HCT116 (cell line): ENCODE results near the gene LRSAM1. TPM values are rescaled to one million over a fixed set of nuclear protein-coding genes. Genes with fewer than 3 reads are reported as not detected.

ENCODE experiments used
- ATAC-seq: fragments of 200-7000 bp; cut with Tn5 transposase; 2 replicates; pipeline ENCODE4 v1.9.1; 2020; ENCODE audit warnings: mild to moderate bottlenecking, moderate library complexity
- BruUV-seq: library from RNA; stranded (reverse); fragments of 400-500 nt; replicated peaks from 2 replicates; lab custom pipeline; 2021; lab: Mats Ljungman, UMichigan
- CTCF ChIA-PET: fragments of 300-600 bp; sonication (Branson Sonifier 250); formaldehyde crosslinking; loops from one replicate; lab custom pipeline; 2021; ENCODE audit warnings: antibody characterized with exemption; lab: Charles Lee
- POLR2A ChIA-PET: fragments of 300-600, 350-600 bp; sonication (Branson Sonifier 250); formaldehyde crosslinking; loops from one replicate; lab custom pipeline; 2021; ENCODE audit warnings: antibody characterized with exemption; lab: Charles Lee
- RAD21 ChIA-PET, 2 experiments: fragments of 300-600 bp; sonication (Branson Sonifier 250); formaldehyde crosslinking; loops; one replicate each; lab custom pipeline; 2023; ENCODE audit warnings: low total read pairs in 2 of 2; ENCODE audit not compliant: uncharacterized antibody in 2 of 2, unreplicated experiment in 2 of 2, low non-redundant PET in 1 of 2; lab: Charles Lee
- DNase-seq: peaks from one replicate; pipeline ENCODE4 v3.0.0-alpha.2; 2010; ENCODE audit warnings: low read depth, low spot score
- H2AFZ ChIP-seq: fragments of 200-600 bp; shearing (Covaris generic), sonication (generic); 2 replicates; pipeline ENCODE4 v1.6.1; 2017; ENCODE audit warnings: low read depth, mixed run types, mixed read lengths, antibody characterized with exemption, low read length; ENCODE audit not compliant: poor library complexity, severe bottlenecking
- H3K27ac ChIP-seq: 2 replicates; pipeline ENCODE4 v1.5.1; 2012; ENCODE audit warnings: low read depth, low read length
- H3K27me3 ChIP-seq: fragments of 200-600 bp; sonication (generic); 2 replicates; pipeline ENCODE4 v1.6.1; 2016; ENCODE audit warnings: mixed run types, low read length, mixed read lengths; ENCODE audit not compliant: insufficient read depth
- H3K36me3 ChIP-seq, 2 experiments: fragments of 200-500 bp in 1 of 2; fragments of 200-600 bp in 1 of 2; sonication (Bioruptor generic) in 1 of 2; sonication (generic) in 1 of 2; 2 replicates each; pipeline versions ENCODE4 v1.5.1 to v1.6.1; 2014 to 2016; ENCODE audit warnings: low read length in 2 of 2, inconsistent platforms in 1 of 2, mixed read lengths in 1 of 2, mixed run types in 1 of 2; ENCODE audit not compliant: insufficient read depth in 2 of 2, control insufficient read depth in 1 of 2
- H3K4me1 ChIP-seq, 2 experiments: fragments of 200-600 bp in 1 of 2; sonication (generic) in 1 of 2; 2 replicates each; pipeline versions ENCODE4 v1.5.1 to v1.6.1; 2012 to 2017; ENCODE audit warnings: low read length in 2 of 2, inconsistent platforms in 1 of 2, mild to moderate bottlenecking in 1 of 2, mixed read lengths in 1 of 2, mixed run types in 1 of 2, moderate library complexity in 1 of 2; ENCODE audit not compliant: insufficient read depth in 2 of 2, control insufficient read depth in 1 of 2
- H3K4me2 ChIP-seq: fragments of 200-600 bp; sonication (generic); 2 replicates; pipeline ENCODE4 v1.6.1; 2017; ENCODE audit warnings: mixed run types, low read length, mixed read lengths
- H3K4me3 ChIP-seq, 2 experiments: fragments of 200-600 bp in 1 of 2; sonication (generic) in 1 of 2; replicated peaks in 1 of 2; 2 replicates each; pipeline ENCODE4 v1.5.1; 2011 to 2016; ENCODE audit warnings: low read length in 2 of 2, control low read depth in 1 of 2, low read depth in 1 of 2, mild to moderate bottlenecking in 1 of 2, mixed read lengths in 1 of 2, mixed run types in 1 of 2
- H3K79me2 ChIP-seq: fragments of 200-600 bp; sonication (generic); 2 replicates; pipeline ENCODE4 v1.6.1; 2017; ENCODE audit warnings: mild to moderate bottlenecking, mixed run types, low read length, moderate library complexity, mixed read lengths; ENCODE audit not compliant: insufficient read depth
- H3K9ac ChIP-seq: fragments of 200-600 bp; sonication (generic); 2 replicates; pipeline ENCODE4 v1.6.1; 2016; ENCODE audit warnings: low read length, mixed read lengths
- H3K9me2 ChIP-seq: fragments of 200-600 bp; sonication (generic), shearing (Covaris generic); 2 replicates; pipeline ENCODE4 v1.6.1; 2017; ENCODE audit warnings: mixed run types, mild to moderate bottlenecking, moderate library complexity; ENCODE audit not compliant: insufficient read depth
- H3K9me3 ChIP-seq, 2 experiments: fragments of 200-500 bp in 1 of 2; fragments of 200-600 bp in 1 of 2; sonication (Bioruptor generic) in 1 of 2; sonication (generic) in 1 of 2; 2 replicates each; pipeline ENCODE4 v1.6.1; 2014 to 2017; ENCODE audit warnings: low read length in 2 of 2, mixed read lengths in 2 of 2, inconsistent platforms in 1 of 2, low read depth in 1 of 2, mild to moderate bottlenecking in 1 of 2, mixed run types in 1 of 2, moderate library complexity in 1 of 2; ENCODE audit not compliant: control insufficient read depth in 1 of 2, insufficient read depth in 1 of 2
- H4K20me1 ChIP-seq: fragments of 200-600 bp; sonication (generic), shearing (Covaris generic); 2 replicates; pipeline ENCODE4 v1.6.1; 2017; ENCODE audit warnings: mixed run types, mild to moderate bottlenecking, moderate library complexity; ENCODE audit not compliant: insufficient read depth
- CBX3 ChIP-seq: IDR thresholded peaks from 2 replicates; pipeline ENCODE4 v1.6.1; 2012; ENCODE audit warnings: low read depth
- EGR1 ChIP-seq: IDR thresholded peaks from 2 replicates; pipeline ENCODE4 v1.6.1; 2012; ENCODE audit warnings: low read depth
- ELF1 ChIP-seq: IDR thresholded peaks from 2 replicates; pipeline ENCODE4 v1.6.1; 2012; ENCODE audit warnings: low read depth, borderline replicate concordance
- EZH2 ChIP-seq: fragments of 200-600 bp; sonication (generic); IDR thresholded peaks from 2 replicates; pipeline ENCODE4 v1.6.1; 2017; ENCODE audit warnings: antibody characterized with exemption, mixed run types
- EZH2phosphoT487 ChIP-seq: fragments of 200-600 bp; IDR thresholded peaks from 2 replicates; pipeline ENCODE4 v1.6.1; 2018; ENCODE audit warnings: antibody characterized with exemption, borderline replicate concordance
- JUND ChIP-seq: IDR thresholded peaks from 2 replicates; pipeline ENCODE4 v1.6.1; 2012
- POLR2A ChIP-seq: IDR thresholded peaks from 2 replicates; pipeline ENCODE4 v1.7.0; 2011; ENCODE audit warnings: borderline replicate concordance; ENCODE audit not compliant: insufficient read depth, insufficient read length; ENCODE audit errors: extremely low read depth
- POLR2AphosphoS5 ChIP-seq: IDR thresholded peaks from 2 replicates; pipeline ENCODE4 v1.6.1; 2011; ENCODE audit warnings: mild to moderate bottlenecking, low read depth, low read length, moderate library complexity
- SIN3A ChIP-seq: IDR thresholded peaks from 2 replicates; pipeline ENCODE4 v1.6.1; 2012; ENCODE audit warnings: low read depth
- SRF ChIP-seq: IDR thresholded peaks from 2 replicates; pipeline ENCODE4 v1.6.1; 2012; ENCODE audit warnings: low read depth
- YY1 ChIP-seq: IDR thresholded peaks from 2 replicates; pipeline ENCODE4 v1.6.1; 2011; ENCODE audit warnings: low read length, low read depth, moderate library complexity, mild to moderate bottlenecking; ENCODE audit not compliant: insufficient replicate concordance; ENCODE audit errors: extremely low read depth
- ZFX ChIP-seq: fragments of 450-650 bp; IDR thresholded peaks from 2 replicates; pipeline ENCODE4 v1.6.1; 2017
- ZNF274 ChIP-seq: fragments of 200-500 bp; sonication (Bioruptor generic); IDR thresholded peaks from 2 replicates; pipeline ENCODE4 v1.6.1; 2014; ENCODE audit warnings: mild to moderate bottlenecking, low read depth, low read length, inconsistent platforms
- intact Hi-C: fragments of 100-400 bp; cut with micrococcal nuclease; formaldehyde crosslinking; loops from 2 replicates; pipeline ENCODE4 v1.10.0; 2022
- total RNA-seq: library from RNA; stranded (reverse); gene quantifications from one replicate; pipeline ENCODE4 v1.2.1, GENCODE V29; 2021; ENCODE audit not compliant: unreplicated experiment
- TF ChIP-seq, protein P1 (sequence below): IDR thresholded peaks from 2 replicates; pipeline ENCODE4 v1.6.1; 2012
- TF ChIP-seq, protein P2 (sequence below): IDR thresholded peaks from 2 replicates; pipeline ENCODE4 v1.6.1; 2011; ENCODE audit warnings: mild to moderate bottlenecking, low read length, moderate library complexity; ENCODE audit not compliant: insufficient replicate concordance; ENCODE audit errors: extremely low read depth
- TF ChIP-seq, protein P3 (sequence below): IDR thresholded peaks from 2 replicates; pipeline ENCODE4 v1.6.1; 2012; ENCODE audit warnings: low read depth
- TF ChIP-seq, protein P4 (sequence below), 3 experiments: fragments of 200-600 bp in 1 of 3; sonication (generic) in 1 of 3; IDR thresholded peaks in 2 of 3; conservative IDR thresholded peaks in 1 of 3; 2 replicates each; pipeline ENCODE4 v1.5.1; 2012 to 2017; ENCODE audit warnings: low read depth in 2 of 3, low read length in 2 of 3, antibody characterized with exemption in 1 of 3, borderline replicate concordance in 1 of 3, control low read depth in 1 of 3, mild to moderate bottlenecking in 1 of 3, mixed read lengths in 1 of 3, mixed run types in 1 of 3, moderate library complexity in 1 of 3; ENCODE audit not compliant: insufficient read depth in 1 of 3

Gene LRSAM1
- total RNA-seq, 1 experiment from 2014 or later = 25.9 TPM

DNA sequence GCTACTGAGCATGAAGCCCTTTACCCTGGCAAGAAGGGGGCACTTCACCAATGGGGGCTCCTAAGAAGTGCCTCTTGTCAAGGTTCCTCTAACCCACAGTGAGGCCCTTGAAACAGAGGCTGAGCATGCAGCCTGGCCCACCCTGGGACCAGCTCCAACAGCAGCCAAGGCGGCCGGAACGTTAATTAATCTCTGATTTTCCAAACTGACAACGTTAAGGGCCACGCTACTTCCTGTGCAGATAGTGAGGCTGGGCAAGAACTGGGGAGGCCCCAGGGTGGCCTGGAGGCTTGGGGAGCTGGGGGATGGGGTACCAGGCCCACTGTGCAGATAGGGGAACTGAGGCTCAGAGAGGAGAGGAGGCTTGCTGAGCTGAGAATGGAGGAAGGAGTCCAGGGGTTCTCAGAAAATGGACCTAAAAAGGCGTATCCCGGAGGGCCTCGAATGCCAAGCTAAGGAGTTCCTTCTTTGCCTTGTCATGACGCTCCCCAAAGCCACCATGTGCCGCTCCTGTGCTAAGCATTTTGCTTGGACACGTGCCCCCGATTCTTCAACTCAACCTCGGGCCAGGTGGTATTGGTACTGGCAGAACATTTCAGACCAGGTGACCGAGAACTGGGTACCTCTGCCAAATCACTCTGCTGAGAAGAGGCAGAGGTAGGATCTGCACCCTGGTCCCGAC, 88.8 kb downstream of the LRSAM1 start:
- Histone ChIP-seq H3K27me3 (no peaks in the 10 kb centered on the region), H3K9me2 (no peaks in the 10 kb centered on the region), H2AFZ (no peak overlapping the region), H4K20me1 (no peaks in the 10 kb centered on the region), H3K36me3 (no peaks in the 10 kb centered on the region; a peak in 1 of 4 replicates), H3K79me2 (peaks cover 94% of the 10 kb centered on the region), H3K9me3 (no peaks in the 10 kb centered on the region), H3K4me1 (peaks cover 2 to 45% of the 10 kb centered on the region in 2 experiments; a peak in 1 of 4 replicates), H3K9ac (no peak overlapping the region), H3K4me3 (no peak overlapping the region), H3K27ac (no peak overlapping the region), H3K4me2 (no peak overlapping the region)
- ATAC-seq (no peak), DNase-seq (no peak)
- intact Hi-C loops = no loop called here
- BruUV-seq = no TSS peak
- CTCF ChIA-PET = interaction anchor here (0.7 kb wide), 1 partner anchor 680 kb away, joined by 3 read pairs; no protein-coding TSS in a partner anchor
- TF ChIP-seq, protein P1, sequence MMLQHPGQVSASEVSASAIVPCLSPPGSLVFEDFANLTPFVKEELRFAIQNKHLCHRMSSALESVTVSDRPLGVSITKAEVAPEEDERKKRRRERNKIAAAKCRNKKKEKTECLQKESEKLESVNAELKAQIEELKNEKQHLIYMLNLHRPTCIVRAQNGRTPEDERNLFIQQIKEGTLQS = no peak
- TF ChIP-seq ZFX (no peak), SRF (no peak), EGR1 (no peak), POLR2A (no peak), EZH2phosphoT487 (no peak), ZNF274 (no peak), POLR2AphosphoS5 (no peak), CBX3 (no peak), SIN3A (no peak), EZH2 (no peak), ELF1 (no peak), JUND (no peak), YY1 (no peak)
- TF ChIP-seq, protein P2, sequence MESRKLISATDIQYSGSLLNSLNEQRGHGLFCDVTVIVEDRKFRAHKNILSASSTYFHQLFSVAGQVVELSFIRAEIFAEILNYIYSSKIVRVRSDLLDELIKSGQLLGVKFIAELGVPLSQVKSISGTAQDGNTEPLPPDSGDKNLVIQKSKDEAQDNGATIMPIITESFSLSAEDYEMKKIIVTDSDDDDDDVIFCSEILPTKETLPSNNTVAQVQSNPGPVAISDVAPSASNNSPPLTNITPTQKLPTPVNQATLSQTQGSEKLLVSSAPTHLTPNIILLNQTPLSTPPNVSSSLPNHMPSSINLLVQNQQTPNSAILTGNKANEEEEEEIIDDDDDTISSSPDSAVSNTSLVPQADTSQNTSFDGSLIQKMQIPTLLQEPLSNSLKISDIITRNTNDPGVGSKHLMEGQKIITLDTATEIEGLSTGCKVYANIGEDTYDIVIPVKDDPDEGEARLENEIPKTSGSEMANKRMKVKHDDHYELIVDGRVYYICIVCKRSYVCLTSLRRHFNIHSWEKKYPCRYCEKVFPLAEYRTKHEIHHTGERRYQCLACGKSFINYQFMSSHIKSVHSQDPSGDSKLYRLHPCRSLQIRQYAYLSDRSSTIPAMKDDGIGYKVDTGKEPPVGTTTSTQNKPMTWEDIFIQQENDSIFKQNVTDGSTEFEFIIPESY = no peak
- TF ChIP-seq, protein P3, sequence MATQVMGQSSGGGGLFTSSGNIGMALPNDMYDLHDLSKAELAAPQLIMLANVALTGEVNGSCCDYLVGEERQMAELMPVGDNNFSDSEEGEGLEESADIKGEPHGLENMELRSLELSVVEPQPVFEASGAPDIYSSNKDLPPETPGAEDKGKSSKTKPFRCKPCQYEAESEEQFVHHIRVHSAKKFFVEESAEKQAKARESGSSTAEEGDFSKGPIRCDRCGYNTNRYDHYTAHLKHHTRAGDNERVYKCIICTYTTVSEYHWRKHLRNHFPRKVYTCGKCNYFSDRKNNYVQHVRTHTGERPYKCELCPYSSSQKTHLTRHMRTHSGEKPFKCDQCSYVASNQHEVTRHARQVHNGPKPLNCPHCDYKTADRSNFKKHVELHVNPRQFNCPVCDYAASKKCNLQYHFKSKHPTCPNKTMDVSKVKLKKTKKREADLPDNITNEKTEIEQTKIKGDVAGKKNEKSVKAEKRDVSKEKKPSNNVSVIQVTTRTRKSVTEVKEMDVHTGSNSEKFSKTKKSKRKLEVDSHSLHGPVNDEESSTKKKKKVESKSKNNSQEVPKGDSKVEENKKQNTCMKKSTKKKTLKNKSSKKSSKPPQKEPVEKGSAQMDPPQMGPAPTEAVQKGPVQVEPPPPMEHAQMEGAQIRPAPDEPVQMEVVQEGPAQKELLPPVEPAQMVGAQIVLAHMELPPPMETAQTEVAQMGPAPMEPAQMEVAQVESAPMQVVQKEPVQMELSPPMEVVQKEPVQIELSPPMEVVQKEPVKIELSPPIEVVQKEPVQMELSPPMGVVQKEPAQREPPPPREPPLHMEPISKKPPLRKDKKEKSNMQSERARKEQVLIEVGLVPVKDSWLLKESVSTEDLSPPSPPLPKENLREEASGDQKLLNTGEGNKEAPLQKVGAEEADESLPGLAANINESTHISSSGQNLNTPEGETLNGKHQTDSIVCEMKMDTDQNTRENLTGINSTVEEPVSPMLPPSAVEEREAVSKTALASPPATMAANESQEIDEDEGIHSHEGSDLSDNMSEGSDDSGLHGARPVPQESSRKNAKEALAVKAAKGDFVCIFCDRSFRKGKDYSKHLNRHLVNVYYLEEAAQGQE = no peak
- TF ChIP-seq, protein P4, sequence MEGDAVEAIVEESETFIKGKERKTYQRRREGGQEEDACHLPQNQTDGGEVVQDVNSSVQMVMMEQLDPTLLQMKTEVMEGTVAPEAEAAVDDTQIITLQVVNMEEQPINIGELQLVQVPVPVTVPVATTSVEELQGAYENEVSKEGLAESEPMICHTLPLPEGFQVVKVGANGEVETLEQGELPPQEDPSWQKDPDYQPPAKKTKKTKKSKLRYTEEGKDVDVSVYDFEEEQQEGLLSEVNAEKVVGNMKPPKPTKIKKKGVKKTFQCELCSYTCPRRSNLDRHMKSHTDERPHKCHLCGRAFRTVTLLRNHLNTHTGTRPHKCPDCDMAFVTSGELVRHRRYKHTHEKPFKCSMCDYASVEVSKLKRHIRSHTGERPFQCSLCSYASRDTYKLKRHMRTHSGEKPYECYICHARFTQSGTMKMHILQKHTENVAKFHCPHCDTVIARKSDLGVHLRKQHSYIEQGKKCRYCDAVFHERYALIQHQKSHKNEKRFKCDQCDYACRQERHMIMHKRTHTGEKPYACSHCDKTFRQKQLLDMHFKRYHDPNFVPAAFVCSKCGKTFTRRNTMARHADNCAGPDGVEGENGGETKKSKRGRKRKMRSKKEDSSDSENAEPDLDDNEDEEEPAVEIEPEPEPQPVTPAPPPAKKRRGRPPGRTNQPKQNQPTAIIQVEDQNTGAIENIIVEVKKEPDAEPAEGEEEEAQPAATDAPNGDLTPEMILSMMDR (IDR thresholded peaks at IDR 0.05 in 2 of 3, conservative IDR thresholded peaks at IDR 0.05 in 1 of 3; ENCODE audit: borderline replicate concordance in 1 of 3, insufficient read depth in 1 of 3, low read depth in 2 of 3, low read length in 2 of 3) = no peak
- POLR2A ChIA-PET = no interaction called here
- RAD21 ChIA-PET = no interaction called here
